HL-60 (cell line): ENCODE measurements around the gene NBAS.

Experiments used
- DNase-seq, 2 experiments: peaks; one replicate each; pipeline ENCODE4 v3.0.0-alpha.2; 2010 to 2020; ENCODE audit warnings: low read depth in 1 of 2, low spot score in 1 of 2
- H3K27ac ChIP-seq: fragments of 250-450 bp; sonication (Bioruptor Pico); replicated peaks from 2 replicates; pipeline ENCODE4 v1.5.1; 2020; ENCODE audit warnings: mild to moderate bottlenecking, moderate library complexity
- H3K27me3 ChIP-seq: fragments of 250-450 bp; sonication (Bioruptor Pico); 2 replicates; pipeline ENCODE4 v1.5.1; 2021; ENCODE audit warnings: mild to moderate bottlenecking, moderate library complexity; ENCODE audit not compliant: insufficient read depth, poor library complexity, severe bottlenecking
- H3K4me3 ChIP-seq: replicated peaks from 2 replicates; pipeline ENCODE4 v1.5.1; 2011; ENCODE audit warnings: mild to moderate bottlenecking, control low read depth, low read length; ENCODE audit not compliant: insufficient read depth
- GABPA ChIP-seq: IDR thresholded peaks from 2 replicates; pipeline ENCODE4 v1.6.1; 2012; ENCODE audit warnings: low read depth
- POLR2AphosphoS5 ChIP-seq: IDR thresholded peaks from 2 replicates; pipeline ENCODE4 v1.6.1; 2012; ENCODE audit warnings: low read depth
- SPI1 ChIP-seq: IDR thresholded peaks from 2 replicates; pipeline ENCODE4 v1.6.1; 2012; ENCODE audit warnings: low read depth, mild to moderate bottlenecking, borderline replicate concordance
- TF ChIP-seq, protein P1 (sequence below): IDR thresholded peaks from 2 replicates; pipeline ENCODE4 v1.6.1; 2012; ENCODE audit warnings: low read depth; ENCODE audit not compliant: insufficient replicate concordance
- TF ChIP-seq, protein P2 (sequence below): IDR thresholded peaks from one replicate; pipeline ENCODE4 v1.5.1; 2011; ENCODE audit warnings: low read length, control low read depth, inconsistent platforms; ENCODE audit not compliant: insufficient read depth

NBAS gene

DNA sequence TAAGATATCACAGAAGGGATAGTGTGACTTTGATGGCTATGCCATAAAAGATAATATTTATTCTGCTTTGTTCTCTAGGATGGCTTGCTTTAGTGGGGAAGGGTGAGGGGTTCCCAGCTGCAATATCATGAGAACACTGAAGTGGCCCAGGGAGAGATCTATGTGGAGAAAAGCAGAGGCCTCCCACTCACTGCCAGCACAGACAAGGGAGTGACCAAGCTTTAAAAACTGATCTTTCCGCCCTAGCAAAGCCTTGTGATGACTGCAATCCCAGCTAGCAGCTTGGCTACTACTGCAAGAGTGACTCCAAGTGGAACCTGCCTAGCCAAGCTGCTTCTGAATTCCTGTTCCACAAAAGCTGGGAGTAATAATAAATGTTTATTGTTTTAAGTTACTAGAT lies 22.7 kb upstream of the NBAS start:
- no peak for DNase-seq
- Histone ChIP-seq H3K4me3 (no peak overlapping the region), H3K27ac (no peak overlapping the region), H3K27me3 (no peaks in the 10 kb centered on the region)
- TF ChIP-seq, protein P1, sequence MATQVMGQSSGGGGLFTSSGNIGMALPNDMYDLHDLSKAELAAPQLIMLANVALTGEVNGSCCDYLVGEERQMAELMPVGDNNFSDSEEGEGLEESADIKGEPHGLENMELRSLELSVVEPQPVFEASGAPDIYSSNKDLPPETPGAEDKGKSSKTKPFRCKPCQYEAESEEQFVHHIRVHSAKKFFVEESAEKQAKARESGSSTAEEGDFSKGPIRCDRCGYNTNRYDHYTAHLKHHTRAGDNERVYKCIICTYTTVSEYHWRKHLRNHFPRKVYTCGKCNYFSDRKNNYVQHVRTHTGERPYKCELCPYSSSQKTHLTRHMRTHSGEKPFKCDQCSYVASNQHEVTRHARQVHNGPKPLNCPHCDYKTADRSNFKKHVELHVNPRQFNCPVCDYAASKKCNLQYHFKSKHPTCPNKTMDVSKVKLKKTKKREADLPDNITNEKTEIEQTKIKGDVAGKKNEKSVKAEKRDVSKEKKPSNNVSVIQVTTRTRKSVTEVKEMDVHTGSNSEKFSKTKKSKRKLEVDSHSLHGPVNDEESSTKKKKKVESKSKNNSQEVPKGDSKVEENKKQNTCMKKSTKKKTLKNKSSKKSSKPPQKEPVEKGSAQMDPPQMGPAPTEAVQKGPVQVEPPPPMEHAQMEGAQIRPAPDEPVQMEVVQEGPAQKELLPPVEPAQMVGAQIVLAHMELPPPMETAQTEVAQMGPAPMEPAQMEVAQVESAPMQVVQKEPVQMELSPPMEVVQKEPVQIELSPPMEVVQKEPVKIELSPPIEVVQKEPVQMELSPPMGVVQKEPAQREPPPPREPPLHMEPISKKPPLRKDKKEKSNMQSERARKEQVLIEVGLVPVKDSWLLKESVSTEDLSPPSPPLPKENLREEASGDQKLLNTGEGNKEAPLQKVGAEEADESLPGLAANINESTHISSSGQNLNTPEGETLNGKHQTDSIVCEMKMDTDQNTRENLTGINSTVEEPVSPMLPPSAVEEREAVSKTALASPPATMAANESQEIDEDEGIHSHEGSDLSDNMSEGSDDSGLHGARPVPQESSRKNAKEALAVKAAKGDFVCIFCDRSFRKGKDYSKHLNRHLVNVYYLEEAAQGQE = no peak
- no peak for TF ChIP-seq GABPA
- TF ChIP-seq, protein P2, sequence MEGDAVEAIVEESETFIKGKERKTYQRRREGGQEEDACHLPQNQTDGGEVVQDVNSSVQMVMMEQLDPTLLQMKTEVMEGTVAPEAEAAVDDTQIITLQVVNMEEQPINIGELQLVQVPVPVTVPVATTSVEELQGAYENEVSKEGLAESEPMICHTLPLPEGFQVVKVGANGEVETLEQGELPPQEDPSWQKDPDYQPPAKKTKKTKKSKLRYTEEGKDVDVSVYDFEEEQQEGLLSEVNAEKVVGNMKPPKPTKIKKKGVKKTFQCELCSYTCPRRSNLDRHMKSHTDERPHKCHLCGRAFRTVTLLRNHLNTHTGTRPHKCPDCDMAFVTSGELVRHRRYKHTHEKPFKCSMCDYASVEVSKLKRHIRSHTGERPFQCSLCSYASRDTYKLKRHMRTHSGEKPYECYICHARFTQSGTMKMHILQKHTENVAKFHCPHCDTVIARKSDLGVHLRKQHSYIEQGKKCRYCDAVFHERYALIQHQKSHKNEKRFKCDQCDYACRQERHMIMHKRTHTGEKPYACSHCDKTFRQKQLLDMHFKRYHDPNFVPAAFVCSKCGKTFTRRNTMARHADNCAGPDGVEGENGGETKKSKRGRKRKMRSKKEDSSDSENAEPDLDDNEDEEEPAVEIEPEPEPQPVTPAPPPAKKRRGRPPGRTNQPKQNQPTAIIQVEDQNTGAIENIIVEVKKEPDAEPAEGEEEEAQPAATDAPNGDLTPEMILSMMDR = no peak
- TF ChIP-seq SPI1 = no peak
- no peak for TF ChIP-seq POLR2AphosphoS5

DNA sequence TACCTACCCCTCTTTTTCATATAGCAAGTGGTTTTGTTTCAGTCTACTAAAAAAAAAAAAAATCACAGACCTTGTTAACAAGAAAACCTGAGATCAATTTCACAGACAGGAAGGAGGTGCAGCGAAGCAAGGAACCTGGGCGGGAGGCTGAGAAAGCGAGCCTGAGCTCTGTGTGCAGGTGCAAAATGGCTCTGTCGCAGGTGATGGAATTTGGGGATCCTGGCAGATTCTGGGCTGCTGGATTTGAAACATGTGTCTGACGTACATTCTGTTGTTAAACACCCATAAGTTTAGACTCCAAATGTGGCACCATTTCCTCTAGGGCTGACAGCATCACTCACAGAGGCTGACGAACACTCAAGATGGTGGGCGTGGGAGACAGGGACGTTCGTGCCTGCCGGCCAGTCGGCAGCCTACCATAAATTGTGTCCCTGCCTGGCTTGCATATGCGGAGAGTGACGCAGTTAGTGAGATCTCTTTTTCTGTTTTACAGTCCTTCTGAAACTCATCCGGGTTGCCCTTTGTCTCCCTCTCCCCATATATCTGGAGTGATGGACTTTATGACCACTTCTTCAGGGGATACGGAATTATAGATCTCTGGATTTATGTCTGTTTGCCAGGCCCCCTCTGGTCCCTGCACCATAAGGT lies 21.7 kb upstream of the NBAS start:
- DNase-seq = no peak
- no peak overlapping the region for H3K27ac ChIP-seq
- no peaks in the 10 kb centered on the region for H3K27me3 ChIP-seq
- TF ChIP-seq, protein P2 = no peak
- TF ChIP-seq, protein P1 = no peak
- TF ChIP-seq SPI1 (no peak), POLR2AphosphoS5 (no peak), GABPA (no peak)
- H3K4me3 ChIP-seq = no peak overlapping the region

DNA sequence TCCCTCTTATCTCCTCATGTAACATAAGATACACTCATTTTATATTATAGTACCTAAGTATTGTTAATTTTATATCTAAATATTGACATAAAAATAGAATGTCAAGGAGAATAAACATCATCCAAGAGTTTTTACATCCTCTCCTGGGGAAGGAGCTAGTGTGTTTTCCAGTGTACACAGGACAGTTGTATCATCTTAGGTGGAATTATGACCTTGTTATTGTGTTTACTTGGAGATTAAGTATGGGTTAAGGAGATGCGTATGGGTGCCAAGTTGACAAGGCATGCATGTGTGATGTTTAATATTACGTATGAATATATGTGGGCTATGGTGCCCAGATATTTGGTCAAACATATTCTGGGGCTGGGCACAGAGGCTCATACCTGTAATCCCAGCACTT lies 19.3 kb upstream of the NBAS start:
- H3K27me3 ChIP-seq = no peaks in the 10 kb centered on the region
- no peak for TF ChIP-seq POLR2AphosphoS5
- TF ChIP-seq GABPA = no peak
- no peak for TF ChIP-seq SPI1
- TF ChIP-seq, protein P1 = no peak
- TF ChIP-seq, protein P2 = no peak
- no peak overlapping the region for H3K4me3 ChIP-seq
- H3K27ac ChIP-seq = no peak overlapping the region
- no peak for DNase-seq
